HepG2 (cell line): ENCODE data around the gene EFCAB13. TPM values are rescaled to one million over a fixed set of nuclear protein-coding genes. Genes with fewer than 3 reads are reported as not detected.

Source experiments
- ATAC-seq: fragments of 200-7000 bp; cut with Tn5 transposase; 3 replicates; pipeline ENCODE4 v1.9.1; 2020; ENCODE audit warnings: mild to moderate bottlenecking, moderate library complexity
- BruUV-seq: library from RNA; stranded (reverse); fragments of 400-500 nt; replicated peaks from 2 replicates; lab custom pipeline; 2021; lab: Mats Ljungman, UMichigan
- CTCF ChIA-PET: fragments of 300-600 bp; formaldehyde crosslinking; extraction: SDS; loops from one replicate; lab custom pipeline; 2021; ENCODE audit warnings: low total read pairs, inconsistent platforms, low intra/inter-chr PET ratio; lab: Yijun Ruan, JAX
- POLR2A ChIA-PET: fragments of 350-600 bp; sonication (Branson Sonifier 250); formaldehyde crosslinking; loops from one replicate; lab custom pipeline; 2020; ENCODE audit warnings: antibody characterized with exemption, inconsistent platforms; lab: Yijun Ruan, JAX
- DNase-seq: peaks from one replicate; pipeline ENCODE4 v3.0.0-alpha.2; 2015; ENCODE audit warnings: low spot score
- FAIRE-seq: peaks from 3 replicates; lab custom pipeline; 2011; peaks lifted over from hg19 to GRCh38; lab: Jason Lieb, UNC
- H2AFZ ChIP-seq: one replicate; pipeline ENCODE4 v1.6.1; 2011; ENCODE audit warnings: low read length, inconsistent platforms
- H3K27ac ChIP-seq: fragments of 300-600 bp; 3 replicates; pipeline ENCODE4 v1.8.0; 2011; ENCODE audit warnings: mixed run types, mild to moderate bottlenecking, mixed read lengths, low read length, inconsistent platforms; ENCODE audit not compliant: insufficient read depth; ENCODE audit errors: extremely low read length
- H3K27me3 ChIP-seq, 2 experiments: fragments of 200-600 bp in 1 of 2; 2 replicates in 1 of 2; 3 replicates in 1 of 2; pipeline versions ENCODE4 v1.6.0 to v1.8.0; 2011; ENCODE audit warnings: low read length in 2 of 2, mild to moderate bottlenecking in 2 of 2, moderate library complexity in 2 of 2, inconsistent platforms in 1 of 2; ENCODE audit not compliant: insufficient read depth in 2 of 2, control insufficient read depth in 1 of 2
- H3K36me3 ChIP-seq, 2 experiments: fragments of 200-600 bp in 1 of 2; replicated peaks in 1 of 2; 2 replicates in 1 of 2; 3 replicates in 1 of 2; pipeline versions ENCODE4 v1.5.1 to v1.8.0; 2011; ENCODE audit warnings: low read length in 2 of 2, inconsistent platforms in 1 of 2; ENCODE audit not compliant: insufficient read depth in 2 of 2, control insufficient read depth in 1 of 2
- H3K4me1 ChIP-seq: 2 replicates; pipeline ENCODE4 v1.5.1; 2012; ENCODE audit warnings: low read length, inconsistent platforms; ENCODE audit not compliant: insufficient read depth
- H3K4me2 ChIP-seq: 2 replicates; pipeline ENCODE4 v1.6.0; 2011; ENCODE audit warnings: low read depth, low read length, inconsistent platforms
- H3K4me3 ChIP-seq, 3 experiments: fragments of 200-600 bp in 1 of 3; sonication (generic), shearing (Covaris generic) in 1 of 3; replicated peaks in 1 of 3; 2 replicates each; pipeline ENCODE4 v1.5.1; 2011 to 2016; ENCODE audit warnings: low read length in 3 of 3, inconsistent platforms in 2 of 3, low read depth in 2 of 3, mild to moderate bottlenecking in 2 of 3, control low read depth in 1 of 3, mixed read lengths in 1 of 3; ENCODE audit not compliant: insufficient read depth in 1 of 3
- H3K79me2 ChIP-seq: one replicate; pipeline ENCODE4 v1.6.1; 2011; ENCODE audit warnings: low read length, inconsistent platforms; ENCODE audit not compliant: insufficient read depth
- H3K9ac ChIP-seq: 2 replicates; pipeline ENCODE4 v1.6.0; 2011; ENCODE audit warnings: mild to moderate bottlenecking, low read depth, low read length, inconsistent platforms; ENCODE audit not compliant: insufficient read depth
- H3K9me3 ChIP-seq: 2 replicates; pipeline ENCODE4 v1.5.1; 2012; ENCODE audit warnings: mild to moderate bottlenecking, low read length
- H4K20me1 ChIP-seq: 2 replicates; pipeline ENCODE4 v1.6.0; 2011; ENCODE audit warnings: inconsistent platforms, mild to moderate bottlenecking, low read length, moderate library complexity; ENCODE audit not compliant: insufficient read depth
- CEBPB ChIP-seq: IDR thresholded peaks from 2 replicates; pipeline ENCODE4 v1.6.1; 2011; ENCODE audit warnings: low read depth, low read length, improper control_type of control experiment, borderline replicate concordance
- IRX3 ChIP-seq: sonication (generic); formaldehyde crosslinking; IDR thresholded peaks from 2 replicates; pipeline ENCODE4 v1.8.1; 2023; ENCODE audit warnings: mild to moderate bottlenecking, low read depth, missing genetic modification reagents, borderline replicate concordance
- JUNB ChIP-seq: sonication (generic); formaldehyde crosslinking; IDR thresholded peaks from 2 replicates; pipeline ENCODE4 v1.8.0; 2022; ENCODE audit warnings: missing genetic modification reagents, mild to moderate bottlenecking, borderline replicate concordance
- MEF2D ChIP-seq: sonication (generic); formaldehyde crosslinking; IDR thresholded peaks from 2 replicates; pipeline ENCODE4 v1.5.1; 2020; ENCODE audit warnings: mild to moderate bottlenecking, missing genetic modification reagents
- ONECUT2 ChIP-seq: sonication (generic); formaldehyde crosslinking; IDR thresholded peaks from 2 replicates; pipeline ENCODE4 v1.4.0; 2020; ENCODE audit warnings: missing genetic modification reagents
- ZNF101 ChIP-seq: sonication (generic); formaldehyde crosslinking; IDR thresholded peaks from 2 replicates; pipeline ENCODE4 v1.4.0; 2020; ENCODE audit warnings: mild to moderate bottlenecking, low read depth, missing genetic modification reagents, borderline replicate concordance
- ZNF501 ChIP-seq: sonication (generic); formaldehyde crosslinking; IDR thresholded peaks from 2 replicates; pipeline ENCODE4 v1.5.1; 2020; ENCODE audit warnings: mild to moderate bottlenecking, moderate library complexity, missing genetic modification reagents
- ZNF772 ChIP-seq: sonication (generic); formaldehyde crosslinking; IDR thresholded peaks from 2 replicates; pipeline ENCODE4 v1.5.0; 2020; ENCODE audit warnings: mild to moderate bottlenecking, missing genetic modification reagents
- WGBS: methylation state at CpG from one replicate; pipeline ENCODE4 v1.1.6; 2017; ENCODE audit warnings: low lambda C conversion rate; 5-methylcytosine and 5-hydroxymethylcytosine counted together
- in situ Hi-C: cut with HindIII; loops from 2 replicates; pipeline ENCODE4 v1.10.0; 2017; ENCODE audit warnings: low pct_unique_long_range_greater_than_20kb; ENCODE audit not compliant: extremely low pct_ligation_motif_present
- intact Hi-C: fragments of 100-400 bp; cut with micrococcal nuclease; formaldehyde crosslinking; loops from one replicate; pipeline ENCODE4 v1.10.0; 2022; ENCODE audit not compliant: unreplicated experiment
- polyA plus RNA-seq, 8 experiments: library from polyadenylated mRNA; depleted of rRNA in 3 of 8; stranded (reverse) in 7 of 8; unstranded in 1 of 8; fragments of >200 nt; fragmentation: Illumina TruSeq in 4 of 8; extraction: Trizol in 4 of 8; gene quantifications; 2 replicates each; pipeline versions ENCODE4 v1.2.1 to v1.2.3, GENCODE V29; 2011 to 2016; ENCODE audit warnings: low read depth in 4 of 8, missing spikeins in 1 of 8, mixed read lengths in 1 of 8; ENCODE audit not compliant: insufficient read depth in 1 of 8
- total RNA-seq, 5 experiments: library from RNA; depleted of rRNA; stranded (reverse); fragments of >200 nt; fragmentation: Illumina TruSeq; extraction: Trizol; gene quantifications; 2 replicates each; pipeline ENCODE4 v1.2.3, GENCODE V29; 2016; ENCODE audit warnings: low read depth in 1 of 5
- TF ChIP-seq, protein P1 (sequence below): sonication (generic); formaldehyde crosslinking; IDR thresholded peaks from 2 replicates; pipeline ENCODE4 v1.5.0; 2020; ENCODE audit warnings: missing genetic modification reagents
- TF ChIP-seq, protein P2 (sequence below): sonication (generic); formaldehyde crosslinking; IDR thresholded peaks from 2 replicates; pipeline ENCODE4 v1.8.1; 2023; ENCODE audit warnings: mild to moderate bottlenecking, missing genetic modification reagents

Gene EFCAB13
- total and polyA plus RNA-seq, 2 of the 13 experiments (the other 11 are each of a cell fraction or from before 2014, with no cell fraction given): 0.22 to 0.71 TPM

DNA sequence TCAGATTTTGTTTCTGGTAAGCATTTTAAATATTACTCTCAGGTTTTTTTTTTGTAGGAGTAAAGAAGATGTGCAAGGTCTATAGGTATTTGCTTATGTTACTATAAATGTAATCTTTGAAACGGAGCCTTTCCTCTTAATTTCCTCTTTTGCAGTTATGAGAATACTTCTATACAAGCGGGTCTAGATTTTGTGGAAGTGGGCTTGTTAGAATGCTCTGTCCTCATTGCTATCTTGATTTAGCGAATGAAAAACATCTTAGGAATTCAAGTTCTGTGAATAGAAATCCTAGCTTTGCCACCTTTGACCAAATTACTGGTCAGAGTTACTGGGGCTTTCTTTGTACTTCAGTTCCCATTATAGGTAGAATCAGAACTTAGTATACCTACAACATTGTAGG is 80.3 kb downstream of the EFCAB13 start:
- POLR2A ChIA-PET: no interaction called here
- TF ChIP-seq IRX3 (CRISPR knock-in tag) (no peak), ZNF101 (CRISPR knock-in tag) (no peak), ZNF501 (CRISPR knock-in tag) (no peak), JUNB (no peak), MEF2D (no peak)
- TF ChIP-seq, protein P1, sequence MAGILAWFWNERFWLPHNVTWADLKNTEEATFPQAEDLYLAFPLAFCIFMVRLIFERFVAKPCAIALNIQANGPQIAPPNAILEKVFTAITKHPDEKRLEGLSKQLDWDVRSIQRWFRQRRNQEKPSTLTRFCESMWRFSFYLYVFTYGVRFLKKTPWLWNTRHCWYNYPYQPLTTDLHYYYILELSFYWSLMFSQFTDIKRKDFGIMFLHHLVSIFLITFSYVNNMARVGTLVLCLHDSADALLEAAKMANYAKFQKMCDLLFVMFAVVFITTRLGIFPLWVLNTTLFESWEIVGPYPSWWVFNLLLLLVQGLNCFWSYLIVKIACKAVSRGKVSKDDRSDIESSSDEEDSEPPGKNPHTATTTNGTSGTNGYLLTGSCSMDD: no peak

DNA sequence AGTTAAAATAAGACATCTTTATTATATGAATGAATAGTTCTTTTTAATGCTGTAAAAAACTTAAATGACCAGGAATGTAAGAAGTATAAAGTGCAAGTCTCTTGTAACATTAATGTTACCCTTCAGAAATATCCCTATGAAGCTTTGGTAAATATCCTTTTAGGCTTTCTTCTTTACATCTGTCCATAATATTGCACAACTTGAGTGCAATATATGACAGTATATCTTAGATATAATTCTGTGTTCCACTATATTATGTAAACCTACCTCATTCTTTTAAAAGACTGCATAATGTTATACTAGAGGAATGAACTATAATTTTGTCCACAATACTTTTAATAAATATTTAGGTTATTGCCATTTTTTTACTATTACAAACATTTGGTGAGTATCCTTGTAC is 81.1 kb downstream of the EFCAB13 start:
- Histone ChIP-seq H3K27me3 (no peaks in the 10 kb centered on the region), H3K4me3 (no peak overlapping the region), H3K36me3 (no peaks in the 10 kb centered on the region), H3K79me2 (no peaks in the 10 kb centered on the region), H3K27ac (no peak overlapping the region), H3K4me2 (no peak overlapping the region), H4K20me1 (no peaks in the 10 kb centered on the region), H2AFZ (no peak overlapping the region), H3K9ac (no peak overlapping the region), H3K4me1 (no peaks in the 10 kb centered on the region)
- no peak for FAIRE-seq
- BruUV-seq: no TSS peak
- in situ Hi-C loops (no loop called here), intact Hi-C loops (no loop called here)
- CTCF ChIA-PET: no interaction called here
- DNase-seq: no peak
- no peak for ATAC-seq
- TF ChIP-seq CEBPB (peak; percentile 43; the same call in 1 of the 2 replicates), ONECUT2 (CRISPR knock-in tag) (no peak), ZNF772 (CRISPR knock-in tag) (no peak)
- TF ChIP-seq, protein P2, sequence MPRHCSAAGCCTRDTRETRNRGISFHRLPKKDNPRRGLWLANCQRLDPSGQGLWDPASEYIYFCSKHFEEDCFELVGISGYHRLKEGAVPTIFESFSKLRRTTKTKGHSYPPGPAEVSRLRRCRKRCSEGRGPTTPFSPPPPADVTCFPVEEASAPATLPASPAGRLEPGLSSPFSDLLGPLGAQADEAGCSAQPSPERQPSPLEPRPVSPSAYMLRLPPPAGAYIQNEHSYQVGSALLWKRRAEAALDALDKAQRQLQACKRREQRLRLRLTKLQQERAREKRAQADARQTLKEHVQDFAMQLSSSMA: no peak
- TF ChIP-seq, all 625 proteins: peak for 1
- no peaks in the 10 kb centered on the region for H3K9me3 ChIP-seq
- POLR2A ChIA-PET: no interaction called here

More for the DNA sequence above, 80.3 kb downstream of the EFCAB13 start:
- H4K20me1 ChIP-seq: no peaks in the 10 kb centered on the region
- no peak overlapping the region for H3K4me3 ChIP-seq
- H3K27ac ChIP-seq: no peak overlapping the region
- BruUV-seq: no TSS peak
- H3K4me1 ChIP-seq: no peaks in the 10 kb centered on the region
- no peak overlapping the region for H3K9ac ChIP-seq
- DNase-seq (no peak), ATAC-seq (no peak), FAIRE-seq (no peak)
- in situ Hi-C loops (no loop called here), intact Hi-C loops (no loop called here)
- no peaks in the 10 kb centered on the region for H3K79me2 ChIP-seq
- H2AFZ ChIP-seq: no peak overlapping the region
- no peaks in the 10 kb centered on the region for H3K36me3 ChIP-seq
- CTCF ChIA-PET: no interaction called here
- no peaks in the 10 kb centered on the region for H3K27me3 ChIP-seq
- no peaks in the 10 kb centered on the region for H3K9me3 ChIP-seq
- WGBS: 96% methylated on average over 3 of the region's 3 CpGs
- H3K4me2 ChIP-seq: no peak overlapping the region
